ENCODE measurements around the gene OR6P1.

The OR6P1 gene

GRCh38 chr1:158516966-158517365 is 53.4 kb downstream of the OR6P1 start:
- no peak for DNase-seq (ENCODE audit: low spot score)

Measured in AG20443 (cell line).